Neural cell (in vitro differentiated cells): Measurements from ENCODE around the gene ACO2. TPM values are rescaled to one million over a fixed set of nuclear protein-coding genes. Genes with fewer than 3 reads are reported as not detected.

Source experiments
- H2AFZ ChIP-seq: fragments of 200-600, 300-800 bp; sonication (generic), shearing (Covaris generic); 2 replicates; pipeline ENCODE4 v1.6.0; 2014; ENCODE audit warnings: low read depth, mild to moderate bottlenecking, antibody characterized with exemption, low read length, moderate library complexity
- H3F3A ChIP-seq: fragments of 200-600 bp; shearing (Covaris generic); 2 replicates; pipeline ENCODE4 v1.6.1; 2016; ENCODE audit warnings: mild to moderate bottlenecking, moderate library complexity, mixed read lengths, antibody characterized with exemption, low read length; ENCODE audit not compliant: insufficient read depth, poor library complexity, severe bottlenecking
- H3K27ac ChIP-seq: fragments of 200-600, 300-800 bp; sonication (generic), shearing (Covaris generic); 2 replicates; pipeline ENCODE4 v1.5.1; 2014; ENCODE audit warnings: mild to moderate bottlenecking, low read length, moderate library complexity
- H3K27me3 ChIP-seq: fragments of 300-800, 200-600 bp; sonication (generic), shearing (Covaris generic); 2 replicates; pipeline ENCODE4 v1.6.0; 2014; ENCODE audit warnings: mild to moderate bottlenecking, low read depth, low read length, moderate library complexity; ENCODE audit not compliant: insufficient read depth
- H3K36me3 ChIP-seq: fragments of 300-800, 200-600 bp; sonication (generic), shearing (Covaris generic); 2 replicates; pipeline ENCODE4 v1.5.1; 2014; ENCODE audit warnings: mild to moderate bottlenecking, antibody characterized with exemption, low read length, moderate library complexity; ENCODE audit not compliant: insufficient read depth
- H3K4me2 ChIP-seq: fragments of 300-800, 200-600 bp; sonication (generic), shearing (Covaris generic); 2 replicates; pipeline ENCODE4 v1.6.0; 2014; ENCODE audit warnings: mild to moderate bottlenecking, low read length
- H3K4me3 ChIP-seq: fragments of 300-800, 200-600 bp; sonication (generic), shearing (Covaris generic); 2 replicates; pipeline ENCODE4 v1.5.1; 2014; ENCODE audit warnings: mild to moderate bottlenecking, low read length, moderate library complexity
- H3K79me2 ChIP-seq: fragments of 200-600 bp; shearing (Covaris generic); replicated peaks from 2 replicates; pipeline ENCODE4 v1.6.0; 2014; ENCODE audit warnings: mild to moderate bottlenecking, low read length, moderate library complexity; ENCODE audit not compliant: insufficient read depth
- H3K9ac ChIP-seq: fragments of 300-800, 200-600 bp; sonication (generic), shearing (Covaris generic); 2 replicates; pipeline ENCODE4 v1.6.1; 2016; ENCODE audit warnings: mild to moderate bottlenecking, low read length, mixed read lengths
- H3K9me2 ChIP-seq: fragments of 200-600 bp; shearing (Covaris generic); 2 replicates; pipeline ENCODE4 v1.6.1; 2016; ENCODE audit warnings: mild to moderate bottlenecking, low read length, mixed read lengths; ENCODE audit not compliant: insufficient read depth
- H3K9me3 ChIP-seq: fragments of 200-600, 300-800 bp; sonication (generic), shearing (Covaris generic); 2 replicates; pipeline ENCODE4 v1.6.1; 2016; ENCODE audit warnings: mild to moderate bottlenecking, mixed run types, low read length, moderate library complexity, mixed read lengths
- H4K20me1 ChIP-seq: fragments of 200-600 bp; shearing (Covaris generic); 2 replicates; pipeline ENCODE4 v1.6.1; 2016; ENCODE audit warnings: mild to moderate bottlenecking, mixed run types; ENCODE audit not compliant: insufficient read depth
- EP300 ChIP-seq: fragments of 450-650 bp; conservative IDR thresholded peaks from 2 replicates; pipeline ENCODE4 v1.6.1; 2014; ENCODE audit warnings: antibody characterized with exemption, mild to moderate bottlenecking, moderate library complexity; ENCODE audit not compliant: poor library complexity, severe bottlenecking
- EZH2 ChIP-seq: fragments of 200-600, 300-800 bp; shearing (Covaris generic), sonication (generic); IDR thresholded peaks from 2 replicates; pipeline ENCODE4 v1.6.1; 2014; ENCODE audit warnings: antibody characterized with exemption, low read length, borderline replicate concordance, mild to moderate bottlenecking; ENCODE audit not compliant: insufficient read depth, poor library complexity, severe bottlenecking
- MXI1 ChIP-seq: fragments of 450-650 bp; conservative IDR thresholded peaks from 2 replicates; pipeline ENCODE4 v1.6.1; 2014; ENCODE audit warnings: antibody characterized with exemption, mild to moderate bottlenecking; ENCODE audit not compliant: poor library complexity, severe bottlenecking
- POLR2AphosphoS5 ChIP-seq: IDR thresholded peaks from 2 replicates; pipeline ENCODE4 v1.6.1; 2012
- RAD21 ChIP-seq: fragments of 450-650 bp; conservative IDR thresholded peaks from 2 replicates; pipeline ENCODE4 v1.6.1; 2014; ENCODE audit warnings: antibody characterized with exemption, mild to moderate bottlenecking, moderate library complexity
- SMC3 ChIP-seq: fragments of 450-650 bp; conservative IDR thresholded peaks from 2 replicates; pipeline ENCODE4 v1.6.1; 2014; ENCODE audit warnings: antibody characterized with exemption, mild to moderate bottlenecking, moderate library complexity; ENCODE audit not compliant: poor library complexity
- TAF1 ChIP-seq: IDR thresholded peaks from 2 replicates; pipeline ENCODE4 v1.6.1; 2012; ENCODE audit warnings: low read depth
- polyA plus RNA-seq: library from polyadenylated mRNA; depleted of rRNA; stranded (reverse); fragments of >200 nt; gene quantifications from 2 replicates; pipeline ENCODE4 v1.2.3, GENCODE V29; 2014
- TF ChIP-seq, protein P1 (sequence below): IDR thresholded peaks from 2 replicates; pipeline ENCODE4 v1.6.1; 2012; ENCODE audit warnings: borderline replicate concordance
- TF ChIP-seq, protein P2 (sequence below): fragments of 450-650 bp; IDR thresholded peaks from 2 replicates; pipeline ENCODE4 v1.5.1; 2014; ENCODE audit warnings: antibody characterized with exemption, mild to moderate bottlenecking, moderate library complexity; ENCODE audit not compliant: poor library complexity, severe bottlenecking

ACO2 gene
- polyA plus RNA-seq, 1 donor from 2014 or later = 72.3 TPM

DNA sequence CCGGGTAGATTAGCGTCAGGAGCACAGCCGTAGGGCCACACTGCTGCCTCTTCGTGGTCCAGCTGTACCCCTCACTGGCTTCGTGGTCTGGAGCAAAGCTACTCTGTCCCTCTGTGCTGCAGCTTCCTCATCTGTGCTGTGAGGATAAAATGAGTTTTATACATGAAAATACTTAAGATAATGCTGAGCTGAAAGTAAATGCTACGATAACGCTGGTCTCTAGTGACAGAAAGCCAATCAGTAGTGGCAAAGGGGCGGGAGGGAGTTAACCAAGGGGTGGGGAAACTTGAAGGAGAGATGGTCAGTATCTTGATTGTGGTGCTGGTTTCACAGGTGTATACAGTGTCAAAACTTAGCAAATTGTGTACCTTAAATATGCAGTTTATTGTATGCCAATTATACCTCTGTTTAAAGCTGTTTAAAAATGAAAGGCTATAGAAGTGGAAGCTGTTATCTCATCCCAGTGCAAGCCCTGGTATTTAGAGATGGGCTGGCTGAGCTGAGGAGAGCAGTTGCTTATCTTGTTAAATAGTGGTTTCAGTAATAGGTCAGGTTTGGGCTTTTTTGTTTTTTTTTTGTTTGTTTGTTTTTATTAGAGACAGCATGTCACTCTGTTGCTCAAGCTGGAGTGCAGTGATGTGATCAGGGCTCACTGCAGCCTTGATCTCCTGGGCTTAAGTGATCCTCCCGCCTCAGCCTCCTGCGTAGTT lies 36.7 kb downstream of the ACO2 start:
- Histone ChIP-seq H3K9ac (no peak overlapping the region), H4K20me1 (no peaks in the 10 kb centered on the region), H3K27me3 (no peaks in the 10 kb centered on the region), H3K27ac (no peak overlapping the region), H3K9me3 (no peaks in the 10 kb centered on the region), H3K4me2 (no peak overlapping the region), H3K79me2 (no peaks in the 10 kb centered on the region), H3F3A (no peaks in the 10 kb centered on the region), H3K9me2 (no peaks in the 10 kb centered on the region), H2AFZ (no peak overlapping the region), H3K36me3 (no peaks in the 10 kb centered on the region), H3K4me3 (no peak overlapping the region)
- TF ChIP-seq, protein P1, sequence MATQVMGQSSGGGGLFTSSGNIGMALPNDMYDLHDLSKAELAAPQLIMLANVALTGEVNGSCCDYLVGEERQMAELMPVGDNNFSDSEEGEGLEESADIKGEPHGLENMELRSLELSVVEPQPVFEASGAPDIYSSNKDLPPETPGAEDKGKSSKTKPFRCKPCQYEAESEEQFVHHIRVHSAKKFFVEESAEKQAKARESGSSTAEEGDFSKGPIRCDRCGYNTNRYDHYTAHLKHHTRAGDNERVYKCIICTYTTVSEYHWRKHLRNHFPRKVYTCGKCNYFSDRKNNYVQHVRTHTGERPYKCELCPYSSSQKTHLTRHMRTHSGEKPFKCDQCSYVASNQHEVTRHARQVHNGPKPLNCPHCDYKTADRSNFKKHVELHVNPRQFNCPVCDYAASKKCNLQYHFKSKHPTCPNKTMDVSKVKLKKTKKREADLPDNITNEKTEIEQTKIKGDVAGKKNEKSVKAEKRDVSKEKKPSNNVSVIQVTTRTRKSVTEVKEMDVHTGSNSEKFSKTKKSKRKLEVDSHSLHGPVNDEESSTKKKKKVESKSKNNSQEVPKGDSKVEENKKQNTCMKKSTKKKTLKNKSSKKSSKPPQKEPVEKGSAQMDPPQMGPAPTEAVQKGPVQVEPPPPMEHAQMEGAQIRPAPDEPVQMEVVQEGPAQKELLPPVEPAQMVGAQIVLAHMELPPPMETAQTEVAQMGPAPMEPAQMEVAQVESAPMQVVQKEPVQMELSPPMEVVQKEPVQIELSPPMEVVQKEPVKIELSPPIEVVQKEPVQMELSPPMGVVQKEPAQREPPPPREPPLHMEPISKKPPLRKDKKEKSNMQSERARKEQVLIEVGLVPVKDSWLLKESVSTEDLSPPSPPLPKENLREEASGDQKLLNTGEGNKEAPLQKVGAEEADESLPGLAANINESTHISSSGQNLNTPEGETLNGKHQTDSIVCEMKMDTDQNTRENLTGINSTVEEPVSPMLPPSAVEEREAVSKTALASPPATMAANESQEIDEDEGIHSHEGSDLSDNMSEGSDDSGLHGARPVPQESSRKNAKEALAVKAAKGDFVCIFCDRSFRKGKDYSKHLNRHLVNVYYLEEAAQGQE = no peak
- TF ChIP-seq RAD21 (no peak), EP300 (no peak), SMC3 (no peak), EZH2 (no peak), MXI1 (no peak), TAF1 (no peak), POLR2AphosphoS5 (no peak)
- TF ChIP-seq, protein P2, sequence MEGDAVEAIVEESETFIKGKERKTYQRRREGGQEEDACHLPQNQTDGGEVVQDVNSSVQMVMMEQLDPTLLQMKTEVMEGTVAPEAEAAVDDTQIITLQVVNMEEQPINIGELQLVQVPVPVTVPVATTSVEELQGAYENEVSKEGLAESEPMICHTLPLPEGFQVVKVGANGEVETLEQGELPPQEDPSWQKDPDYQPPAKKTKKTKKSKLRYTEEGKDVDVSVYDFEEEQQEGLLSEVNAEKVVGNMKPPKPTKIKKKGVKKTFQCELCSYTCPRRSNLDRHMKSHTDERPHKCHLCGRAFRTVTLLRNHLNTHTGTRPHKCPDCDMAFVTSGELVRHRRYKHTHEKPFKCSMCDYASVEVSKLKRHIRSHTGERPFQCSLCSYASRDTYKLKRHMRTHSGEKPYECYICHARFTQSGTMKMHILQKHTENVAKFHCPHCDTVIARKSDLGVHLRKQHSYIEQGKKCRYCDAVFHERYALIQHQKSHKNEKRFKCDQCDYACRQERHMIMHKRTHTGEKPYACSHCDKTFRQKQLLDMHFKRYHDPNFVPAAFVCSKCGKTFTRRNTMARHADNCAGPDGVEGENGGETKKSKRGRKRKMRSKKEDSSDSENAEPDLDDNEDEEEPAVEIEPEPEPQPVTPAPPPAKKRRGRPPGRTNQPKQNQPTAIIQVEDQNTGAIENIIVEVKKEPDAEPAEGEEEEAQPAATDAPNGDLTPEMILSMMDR = no peak

DNA sequence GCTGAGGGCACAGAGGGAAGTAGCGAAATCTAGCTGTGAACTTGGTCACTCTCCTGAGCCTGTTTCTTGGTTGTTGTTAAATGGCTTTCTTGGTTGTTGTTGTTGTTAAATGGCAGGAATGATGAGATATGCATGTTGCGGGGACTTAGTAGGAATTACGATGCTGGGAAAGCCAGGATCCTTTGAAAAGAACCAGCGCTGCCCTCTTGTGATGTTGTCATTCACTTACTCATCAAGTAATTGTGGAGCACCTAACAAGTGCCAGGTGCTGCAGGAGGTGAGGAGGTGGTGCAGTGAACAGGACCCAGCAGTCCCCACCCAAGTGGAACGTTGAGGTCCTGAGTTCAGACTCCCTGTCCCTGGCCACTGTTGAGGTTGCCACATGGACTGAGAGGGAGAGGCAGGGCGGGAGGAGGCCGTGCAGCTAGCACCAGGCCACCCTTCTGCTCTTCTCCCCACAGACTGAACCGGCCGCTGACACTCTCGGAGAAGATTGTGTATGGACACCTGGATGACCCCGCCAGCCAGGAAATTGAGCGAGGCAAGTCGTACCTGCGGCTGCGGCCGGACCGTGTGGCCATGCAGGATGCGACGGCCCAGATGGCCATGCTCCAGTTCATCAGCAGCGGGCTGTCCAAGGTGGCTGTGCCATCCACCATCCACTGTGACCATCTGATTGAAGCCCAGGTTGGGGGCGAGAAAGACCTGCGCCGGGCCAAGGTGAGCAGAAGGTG lies 38.6 kb downstream of the ACO2 start:
- no peak overlapping the region for H2AFZ ChIP-seq
- no peaks in the 10 kb centered on the region for H3K79me2 ChIP-seq
- no peaks in the 10 kb centered on the region for H3K9me3 ChIP-seq
- no peak overlapping the region for H3K4me2 ChIP-seq
- no peaks in the 10 kb centered on the region for H3K27me3 ChIP-seq
- H4K20me1 ChIP-seq = no peaks in the 10 kb centered on the region
- no peaks in the 10 kb centered on the region for H3F3A ChIP-seq
- H3K4me3 ChIP-seq = no peak overlapping the region
- no peaks in the 10 kb centered on the region for H3K36me3 ChIP-seq
- no peak overlapping the region for H3K9ac ChIP-seq
- no peak for TF ChIP-seq POLR2AphosphoS5
- no peak for TF ChIP-seq TAF1
- TF ChIP-seq MXI1 = no peak
- no peak for TF ChIP-seq EP300
- peak; percentile 45 for TF ChIP-seq SMC3
- TF ChIP-seq RAD21 = peak; percentile 56
- TF ChIP-seq, protein P2 = peak; percentile 43
- TF ChIP-seq, protein P1 = no peak
- no peak for TF ChIP-seq EZH2
- no peak overlapping the region for H3K27ac ChIP-seq
- H3K9me2 ChIP-seq = no peaks in the 10 kb centered on the region
